HCT116 (cell line): ENCODE results near the gene OR14A2.

ENCODE experiments used
- POLR2A ChIP-seq: IDR thresholded peaks from 2 replicates; pipeline ENCODE4 v1.7.0; 2011; ENCODE audit warnings: borderline replicate concordance; ENCODE audit not compliant: insufficient read depth, insufficient read length; ENCODE audit errors: extremely low read depth
- SIN3A ChIP-seq: IDR thresholded peaks from 2 replicates; pipeline ENCODE4 v1.6.1; 2012; ENCODE audit warnings: low read depth
- YY1 ChIP-seq: IDR thresholded peaks from 2 replicates; pipeline ENCODE4 v1.6.1; 2011; ENCODE audit warnings: low read length, low read depth, moderate library complexity, mild to moderate bottlenecking; ENCODE audit not compliant: insufficient replicate concordance; ENCODE audit errors: extremely low read depth
- TF ChIP-seq, protein P1 (sequence below), 3 experiments: fragments of 200-600 bp in 1 of 3; sonication (generic) in 1 of 3; IDR thresholded peaks in 2 of 3; conservative IDR thresholded peaks in 1 of 3; 2 replicates each; pipeline ENCODE4 v1.5.1; 2012 to 2017; ENCODE audit warnings: low read depth in 2 of 3, low read length in 2 of 3, antibody characterized with exemption in 1 of 3, borderline replicate concordance in 1 of 3, control low read depth in 1 of 3, mild to moderate bottlenecking in 1 of 3, mixed read lengths in 1 of 3, mixed run types in 1 of 3, moderate library complexity in 1 of 3; ENCODE audit not compliant: insufficient read depth in 1 of 3

DNA sequence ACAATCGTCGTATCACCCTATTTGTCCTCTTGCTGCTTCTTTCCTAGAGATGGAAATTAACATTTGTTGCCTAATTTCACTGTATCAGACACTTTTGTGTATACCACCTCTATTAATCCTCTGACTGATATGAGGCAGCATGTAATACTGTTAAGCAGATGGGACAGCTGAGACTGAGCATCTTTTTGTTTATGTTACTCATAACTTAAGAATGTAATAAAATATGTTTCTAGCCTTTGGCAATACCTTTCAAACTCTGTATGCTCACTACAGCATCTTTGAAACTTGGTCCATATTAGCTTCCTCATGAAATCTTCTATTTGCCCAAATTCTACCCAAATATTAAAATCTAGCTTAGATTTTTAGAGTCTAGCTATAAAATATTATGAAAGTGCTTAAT lies 7.2 kb downstream of the OR14A2 start:
- TF ChIP-seq SIN3A (no peak), YY1 (no peak), POLR2A (no peak)
- TF ChIP-seq, protein P1, sequence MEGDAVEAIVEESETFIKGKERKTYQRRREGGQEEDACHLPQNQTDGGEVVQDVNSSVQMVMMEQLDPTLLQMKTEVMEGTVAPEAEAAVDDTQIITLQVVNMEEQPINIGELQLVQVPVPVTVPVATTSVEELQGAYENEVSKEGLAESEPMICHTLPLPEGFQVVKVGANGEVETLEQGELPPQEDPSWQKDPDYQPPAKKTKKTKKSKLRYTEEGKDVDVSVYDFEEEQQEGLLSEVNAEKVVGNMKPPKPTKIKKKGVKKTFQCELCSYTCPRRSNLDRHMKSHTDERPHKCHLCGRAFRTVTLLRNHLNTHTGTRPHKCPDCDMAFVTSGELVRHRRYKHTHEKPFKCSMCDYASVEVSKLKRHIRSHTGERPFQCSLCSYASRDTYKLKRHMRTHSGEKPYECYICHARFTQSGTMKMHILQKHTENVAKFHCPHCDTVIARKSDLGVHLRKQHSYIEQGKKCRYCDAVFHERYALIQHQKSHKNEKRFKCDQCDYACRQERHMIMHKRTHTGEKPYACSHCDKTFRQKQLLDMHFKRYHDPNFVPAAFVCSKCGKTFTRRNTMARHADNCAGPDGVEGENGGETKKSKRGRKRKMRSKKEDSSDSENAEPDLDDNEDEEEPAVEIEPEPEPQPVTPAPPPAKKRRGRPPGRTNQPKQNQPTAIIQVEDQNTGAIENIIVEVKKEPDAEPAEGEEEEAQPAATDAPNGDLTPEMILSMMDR (IDR thresholded peaks at IDR 0.05 in 2 of 3, conservative IDR thresholded peaks at IDR 0.05 in 1 of 3; ENCODE audit: borderline replicate concordance in 1 of 3, insufficient read depth in 1 of 3, low read depth in 2 of 3, low read length in 2 of 3): no peak
